ENCODE measurements around the gene STEAP1B. TPM values are rescaled to one million over a fixed set of nuclear protein-coding genes. Genes with fewer than 3 reads are reported as not detected.

Gene STEAP1B
- total RNA-seq, 1 donor from 2014 or later, result 0.58 TPM

- DNase-seq (ENCODE audit: low spot score in 2 of 2, unreplicated experiment in 2 of 2), result no peak
- Mint-ChIP-seq H3K9me3 (no peaks in the 10 kb centered on the region), H3K4me1 (peaks cover 16% of the 10 kb centered on the region), H3K36me3 (no peaks in the 10 kb centered on the region), H3K4me3 (no peak overlapping the region), H3K27ac (no peak overlapping the region), H3K27me3 (ENCODE audit: low read depth) (peaks cover 2% of the 10 kb centered on the region)
- TF ChIP-seq CTCF (IDR thresholded peaks at IDR 0.05; ENCODE audit: unreplicated experiment), result no peak
Measured at GRCh38 chr7:22373911-22374310, 126.1 kb downstream of the STEAP1B start.

GRCh38 chr7:22373388-22373787 lies 126.6 kb downstream of the STEAP1B start:
- TF ChIP-seq CTCF (IDR thresholded peaks at IDR 0.05; ENCODE audit: unreplicated experiment), result no peak
- H3K27me3 Mint-ChIP-seq (ENCODE audit: low read depth), result peaks cover 2% of the 10 kb centered on the region
- no peaks in the 10 kb centered on the region for H3K9me3 Mint-ChIP-seq
- DNase-seq (ENCODE audit: low spot score in 2 of 2, unreplicated experiment in 2 of 2), result no peak
- no peak overlapping the region for H3K27ac Mint-ChIP-seq
- H3K4me3 Mint-ChIP-seq, result no peak overlapping the region
- H3K36me3 Mint-ChIP-seq, result no peaks in the 10 kb centered on the region
- peaks cover 16% of the 10 kb centered on the region for H3K4me1 Mint-ChIP-seq

GRCh38 chr7:22372863-22373262 lies 127.1 kb downstream of the STEAP1B start:
- TF ChIP-seq CTCF (IDR thresholded peaks at IDR 0.05; ENCODE audit: unreplicated experiment), result no peak
- Mint-ChIP-seq H3K9me3 (no peaks in the 10 kb centered on the region), H3K27ac (no peak overlapping the region), H3K4me3 (no peak overlapping the region), H3K36me3 (no peaks in the 10 kb centered on the region), H3K27me3 (ENCODE audit: low read depth) (peaks cover 2% of the 10 kb centered on the region), H3K4me1 (peaks cover 16% of the 10 kb centered on the region)
- DNase-seq (ENCODE audit: low spot score in 2 of 2, unreplicated experiment in 2 of 2), result no peak

- H3K4me1 Mint-ChIP-seq, result peaks cover 16% of the 10 kb centered on the region
- H3K36me3 Mint-ChIP-seq, result no peaks in the 10 kb centered on the region
- no peak for TF ChIP-seq CTCF (IDR thresholded peaks at IDR 0.05; ENCODE audit: unreplicated experiment)
- no peak overlapping the region for H3K4me3 Mint-ChIP-seq
- H3K27me3 Mint-ChIP-seq (ENCODE audit: low read depth), result peaks cover 2% of the 10 kb centered on the region
- no peak overlapping the region for H3K27ac Mint-ChIP-seq
- no peaks in the 10 kb centered on the region for H3K9me3 Mint-ChIP-seq
- DNase-seq (ENCODE audit: low spot score in 2 of 2, unreplicated experiment in 2 of 2), result no peak
Measured at GRCh38 chr7:22371878-22372277, 128.1 kb downstream of the STEAP1B start.

Other genes with a start within 250 kb of the STEAP1B start
- 5.4 to 6.1 TPM (median 5.7 TPM) in 3 replicates for gene RAPGEF5, start 143.0 kb downstream of the STEAP1B start, total RNA-seq
- 1.1 to 1.7 TPM (median 1.4 TPM) in 3 replicates for gene IL6, start 227.0 kb upstream of the STEAP1B start, total RNA-seq